KOPT-K1 (cell line): ENCODE data around the gene AMZ2.
"Not testable (repeated sequence)": the region's sequence is repeated elsewhere in the genome, so short reads cannot be mapped to it uniquely, and the experiment has no call there.

Experiments
- H3K27ac ChIP-seq: fragments of 200-600 bp; sonication (generic); 2 replicates; pipeline ENCODE4 v1.5.1; 2016; ENCODE audit warnings: antibody characterized with exemption, mild to moderate bottlenecking, low read depth, low read length; ENCODE audit not compliant: poor library complexity, severe bottlenecking
- H3K36me3 ChIP-seq: fragments of 200-600 bp; sonication (generic); 2 replicates; pipeline ENCODE4 v1.5.1; 2017; ENCODE audit warnings: antibody characterized with exemption, mild to moderate bottlenecking, low read length, moderate library complexity; ENCODE audit not compliant: insufficient read depth
- H3K9me3 ChIP-seq: fragments of 200-600 bp; sonication (generic); 2 replicates; pipeline ENCODE4 v1.5.1; 2017; ENCODE audit warnings: antibody characterized with exemption, low read length, mild to moderate bottlenecking; ENCODE audit not compliant: insufficient read depth, poor library complexity, severe bottlenecking

AMZ2 gene

GRCh38 chr17:68247445-68248198 is at the start of gene AMZ2:
Gene AMZ2 (plus strand): TSS chr17:68248043. CDS start chr17:68250188, 2,145 bp downstream.
- no peaks in the 10 kb centered on the region for H3K9me3 ChIP-seq
- peaks cover 16% of the 10 kb centered on the region for H3K36me3 ChIP-seq
- peak within 1 kb of the TSS; percentile 89 for H3K27ac ChIP-seq

- no peaks in the 10 kb centered on the region for H3K36me3 ChIP-seq
- peaks cover 9% of the 10 kb centered on the region for H3K9me3 ChIP-seq
- no peak overlapping the region for H3K27ac ChIP-seq
Observed at GRCh38 chr17:68198931-68199836, 48.7 kb upstream of the AMZ2 start.

- Histone ChIP-seq H3K36me3 (no peaks in the 10 kb centered on the region), H3K27ac (no peak overlapping the region), H3K9me3 (peaks cover 9% of the 10 kb centered on the region)
Observed at GRCh38 chr17:68199837-68200688, 47.8 kb upstream of the AMZ2 start.

- Histone ChIP-seq H3K36me3 (no peaks in the 10 kb centered on the region), H3K27ac (peak overlapping the region; percentile 7), H3K9me3 (peaks cover 9% of the 10 kb centered on the region)
Observed at GRCh38 chr17:68200689-68201417, 47.0 kb upstream of the AMZ2 start.

- H3K36me3 ChIP-seq, H3K27ac ChIP-seq, H3K9me3 ChIP-seq: not testable (repeated sequence)
Observed at GRCh38 chr17:68201418-68201771, 46.4 kb upstream of the AMZ2 start.

GRCh38 chr17:68202321-68202720 is 45.5 kb upstream of the AMZ2 start:
- H3K27ac ChIP-seq, H3K36me3 ChIP-seq, H3K9me3 ChIP-seq: not testable (repeated sequence)

- Histone ChIP-seq H3K36me3 (peaks cover 14% of the 10 kb centered on the region), H3K9me3 (no peaks in the 10 kb centered on the region), H3K27ac (peak overlapping the region; percentile 89)
Observed at GRCh38 chr17:68204736-68205135, 43.1 kb upstream of the AMZ2 start.

- Histone ChIP-seq H3K27ac (peak overlapping the region; percentile 89), H3K9me3 (no peaks in the 10 kb centered on the region), H3K36me3 (peaks cover 19% of the 10 kb centered on the region)
Observed at GRCh38 chr17:68205251-68205807, 42.5 kb upstream of the AMZ2 start.

- Histone ChIP-seq H3K27ac (peak overlapping the region; percentile 89), H3K36me3 (peaks cover 27% of the 10 kb centered on the region), H3K9me3 (no peaks in the 10 kb centered on the region)
Observed at GRCh38 chr17:68205808-68206720, 41.8 kb upstream of the AMZ2 start.

- peaks cover 37% of the 10 kb centered on the region for H3K36me3 ChIP-seq
- no peaks in the 10 kb centered on the region for H3K9me3 ChIP-seq
- peak overlapping the region; percentile 89 for H3K27ac ChIP-seq
Observed at GRCh38 chr17:68207651-68208253, 40.1 kb upstream of the AMZ2 start.

GRCh38 chr17:68208651-68209050 is 39.2 kb upstream of the AMZ2 start:
- H3K27ac ChIP-seq, H3K9me3 ChIP-seq: not testable (repeated sequence)
- peaks cover 39% of the 10 kb centered on the region for H3K36me3 ChIP-seq

- H3K36me3 ChIP-seq, result peaks cover 39% of the 10 kb centered on the region
- H3K9me3 ChIP-seq, H3K27ac ChIP-seq: not testable (repeated sequence)
Observed at GRCh38 chr17:68209191-68209900, 38.5 kb upstream of the AMZ2 start.
